ENCODE data around the gene GABPB1. TPM values are rescaled to one million over a fixed set of nuclear protein-coding genes. Genes with fewer than 3 reads are reported as not detected.

The GABPB1 gene
- total RNA-seq, 1 donor from 2014 or later, result 10.9 TPM

- no peak overlapping the region for H3K4me3 ChIP-seq
- no peaks in the 10 kb centered on the region for H3K36me3 ChIP-seq
- intact Hi-C loops (cut with DNase I), result no loop called here
- H3K4me1 ChIP-seq, result no peaks in the 10 kb centered on the region
- H3K27ac ChIP-seq, result no peak overlapping the region
- TF ChIP-seq CTCF (IDR thresholded peaks at IDR 0.05), result no peak
- no peak for DNase-seq (ENCODE audit: low spot score in 2 of 2)
- H3K9me3 ChIP-seq, result no peaks in the 10 kb centered on the region
- H3K27me3 ChIP-seq, result no peaks in the 10 kb centered on the region
These were observed 26.9 kb downstream of the GABPB1 start for GRCh38 chr15:50328116-50328515.

GRCh38 chr15:50321680-50322210, 33.3 kb downstream of the GABPB1 start:
- Histone ChIP-seq H3K4me1 (no peaks in the 10 kb centered on the region), H3K4me3 (no peak overlapping the region), H3K27ac (no peak overlapping the region), H3K9me3 (no peaks in the 10 kb centered on the region), H3K27me3 (no peaks in the 10 kb centered on the region), H3K36me3 (no peaks in the 10 kb centered on the region)
- TF ChIP-seq CTCF (IDR thresholded peaks at IDR 0.05), result no peak
- no peak for DNase-seq (ENCODE audit: low spot score in 2 of 2)
- intact Hi-C loops (cut with DNase I), result no loop called here

GRCh38 chr15:50320504-50320903, 34.5 kb downstream of the GABPB1 start:
- no peak for DNase-seq (ENCODE audit: low spot score in 2 of 2)
- H3K9me3 ChIP-seq, result no peaks in the 10 kb centered on the region
- H3K27me3 ChIP-seq, result no peaks in the 10 kb centered on the region
- intact Hi-C loops (cut with DNase I), result no loop called here
- no peaks in the 10 kb centered on the region for H3K36me3 ChIP-seq
- H3K4me1 ChIP-seq, result no peaks in the 10 kb centered on the region
- H3K27ac ChIP-seq, result no peak overlapping the region
- no peak for TF ChIP-seq CTCF (IDR thresholded peaks at IDR 0.05)
- H3K4me3 ChIP-seq, result no peak overlapping the region

GRCh38 chr15:50318697-50319096, 36.3 kb downstream of the GABPB1 start:
- Histone ChIP-seq H3K27ac (no peak overlapping the region), H3K27me3 (no peaks in the 10 kb centered on the region), H3K4me3 (no peak overlapping the region), H3K4me1 (no peaks in the 10 kb centered on the region), H3K36me3 (no peaks in the 10 kb centered on the region), H3K9me3 (no peaks in the 10 kb centered on the region)
- TF ChIP-seq CTCF (IDR thresholded peaks at IDR 0.05), result no peak
- intact Hi-C loops (cut with DNase I), result loop anchor here (10.0 kb wide), 1 partner anchor 56 kb away; no protein-coding TSS in a partner anchor
- DNase-seq (ENCODE audit: low spot score in 2 of 2), result no peak

- intact Hi-C loops (cut with DNase I), result loop anchor here (10.0 kb wide), 1 partner anchor 59 kb away; no protein-coding TSS in a partner anchor
- DNase-seq (ENCODE audit: low spot score in 2 of 2), result no peak
- Histone ChIP-seq H3K36me3 (no peaks in the 10 kb centered on the region), H3K4me1 (no peaks in the 10 kb centered on the region), H3K27me3 (no peaks in the 10 kb centered on the region), H3K9me3 (no peaks in the 10 kb centered on the region), H3K27ac (no peak overlapping the region), H3K4me3 (no peak overlapping the region)
- peak in 2 of 3 experiments; percentile 38 to 52 for TF ChIP-seq CTCF (IDR thresholded peaks at IDR 0.05)
These were observed 39.0 kb downstream of the GABPB1 start for GRCh38 chr15:50315814-50316630.

Data from ascending aorta (tissue), 2 donors.